HG03521 (cell line): ENCODE results near the gene FGD6.

Source experiments
- ATAC-seq: cut with Tn5 transposase; IDR thresholded peaks from one replicate; pipeline ENCODE4 v1.9.1; 2021; ENCODE audit warnings: mild to moderate bottlenecking, moderate library complexity; ENCODE audit not compliant: unreplicated experiment

The FGD6 gene

DNA sequence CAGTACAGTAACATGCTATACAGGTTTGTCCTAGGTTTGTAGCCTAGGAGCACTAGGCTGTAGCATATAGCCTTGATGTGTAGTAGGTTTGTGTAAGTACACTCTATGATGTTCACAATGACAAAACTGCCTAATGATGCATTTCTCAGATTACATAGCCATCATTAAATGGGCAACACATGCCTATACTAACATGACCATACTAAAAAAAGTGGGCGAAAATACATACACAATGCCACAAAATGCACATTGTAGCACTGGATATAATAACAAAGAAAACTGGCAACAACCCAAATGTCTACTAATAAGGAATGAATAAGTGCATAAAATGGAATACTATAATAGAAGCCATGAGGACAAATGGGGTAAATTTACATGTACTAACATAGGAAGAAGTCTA, 182.5 kb downstream of the FGD6 start:
- no peak for ATAC-seq
